Stimulated activated CD4-positive, alpha-beta T cell treated with anti-CD3 and anti-CD28 coated beads, TNF-alpha, amount 100 ng/mL, for 48 hours (primary cell): Measurements from ENCODE around the gene PNCK.

ENCODE experiments used
- DNase-seq, 3 donors: peaks; one replicate each; pipeline ENCODE4 v3.0.0-alpha.2; 2020; ENCODE audit warnings: low read depth in 3 of 3

The PNCK gene

GRCh38 chrX:153626863-153627674 lies 46.5 kb downstream of the PNCK start:
- DNase-seq = no peak

DNA sequence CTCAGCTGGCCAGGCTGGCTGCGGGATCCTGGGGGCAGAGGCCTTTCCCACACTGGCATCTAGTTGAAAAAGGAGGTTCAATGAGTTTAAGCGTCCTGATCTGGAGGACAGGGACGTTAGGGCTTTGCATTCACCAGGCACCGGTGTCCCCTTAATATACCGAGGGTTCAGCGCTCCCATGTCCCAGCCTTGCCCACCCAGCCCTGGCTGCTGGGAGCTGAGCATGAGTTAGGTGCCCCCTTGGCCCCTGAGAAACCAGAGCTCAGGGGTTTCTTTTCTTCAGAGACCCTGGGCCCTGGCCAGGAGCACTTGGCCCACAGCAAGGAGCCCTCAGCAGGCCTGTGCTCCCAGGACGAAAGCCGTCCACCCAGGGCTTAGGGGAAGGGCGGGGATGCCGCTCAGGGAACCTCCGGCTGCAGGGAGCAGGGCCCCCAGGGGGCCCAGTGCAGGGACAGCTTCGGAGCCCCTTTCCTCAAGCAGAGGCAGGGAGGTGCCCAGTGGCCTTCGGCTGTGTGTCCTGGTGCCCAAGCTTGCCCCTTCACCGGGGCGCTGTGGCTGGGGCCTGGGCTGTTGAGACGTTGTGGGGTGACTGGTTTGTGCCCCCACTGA lies 47.5 kb downstream of the PNCK start:
- no peak for DNase-seq

DNA sequence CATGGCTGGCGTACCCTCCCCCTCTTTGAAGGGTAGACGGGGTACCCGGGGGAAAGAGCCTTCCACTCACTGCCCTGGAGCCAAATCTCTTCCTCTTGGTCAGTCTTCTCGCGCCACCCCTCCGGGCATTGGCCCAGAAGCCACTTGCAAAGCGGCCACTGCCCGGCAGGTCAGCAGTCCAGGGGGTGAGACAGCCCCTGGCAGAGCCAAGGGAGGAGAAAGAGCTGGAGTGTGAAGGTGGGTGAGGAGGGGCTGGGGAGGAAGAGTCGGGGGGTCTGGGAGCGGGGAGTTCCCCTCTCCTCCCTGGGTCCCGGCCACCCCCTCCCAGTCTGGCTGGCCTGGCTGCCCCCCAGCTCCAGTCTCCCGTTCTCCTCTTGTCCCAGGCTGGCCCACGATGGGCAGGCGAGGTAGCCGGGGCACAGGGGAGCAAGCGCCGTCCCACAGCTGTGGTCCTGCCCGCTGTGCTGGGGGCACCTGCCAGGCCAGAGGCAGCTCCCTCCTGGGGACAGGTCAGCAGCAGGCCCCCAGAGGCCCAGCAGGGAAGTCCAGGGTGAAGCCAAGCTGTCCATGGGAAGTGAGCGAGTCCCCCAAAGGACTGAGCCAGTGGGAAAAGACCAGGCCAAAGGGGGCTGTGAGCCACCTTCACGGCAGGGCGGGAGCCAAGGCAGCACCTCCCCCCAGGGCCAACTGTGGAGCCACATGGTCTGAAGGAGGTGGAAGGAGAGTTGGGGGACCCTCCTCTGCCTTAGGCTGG lies 48.2 kb downstream of the PNCK start:
- no peak for DNase-seq

GRCh38 chrX:153624196-153625091 lies 49.2 kb downstream of the PNCK start:
- no peak for DNase-seq

GRCh38 chrX:153623310-153624029 lies 50.1 kb downstream of the PNCK start:
- no peak for DNase-seq

DNA sequence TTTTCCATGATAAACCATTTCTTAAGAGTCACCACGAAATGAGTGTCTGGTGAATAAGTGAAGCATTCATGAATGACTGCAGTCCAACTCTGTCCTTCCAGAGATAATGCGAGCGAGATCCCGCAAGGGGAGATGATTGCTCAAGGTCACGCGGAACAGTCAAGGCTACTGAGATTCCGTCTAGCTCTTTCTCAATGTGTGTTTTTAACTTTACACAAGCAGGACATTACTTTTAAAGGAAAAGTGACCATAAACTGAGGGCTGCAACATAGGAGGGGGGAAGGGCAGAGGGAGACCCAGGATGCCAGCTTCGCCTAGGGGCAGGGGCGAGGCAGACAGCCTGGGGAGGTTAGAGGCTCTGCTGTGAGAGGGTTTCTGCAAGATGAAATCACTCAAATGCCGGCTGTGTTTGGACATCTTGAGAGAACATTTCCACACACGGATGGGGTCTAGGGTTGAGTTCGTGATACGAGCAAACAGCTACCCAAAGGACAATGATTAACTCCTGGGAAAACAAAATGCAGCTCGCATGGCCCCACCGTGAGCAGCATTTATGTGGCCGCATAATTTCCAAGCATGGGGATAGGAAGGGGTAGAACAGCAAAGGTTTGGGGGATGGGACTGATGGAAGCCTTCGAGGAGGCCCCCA lies 50.8 kb downstream of the PNCK start:
- DNase-seq = no peak

DNA sequence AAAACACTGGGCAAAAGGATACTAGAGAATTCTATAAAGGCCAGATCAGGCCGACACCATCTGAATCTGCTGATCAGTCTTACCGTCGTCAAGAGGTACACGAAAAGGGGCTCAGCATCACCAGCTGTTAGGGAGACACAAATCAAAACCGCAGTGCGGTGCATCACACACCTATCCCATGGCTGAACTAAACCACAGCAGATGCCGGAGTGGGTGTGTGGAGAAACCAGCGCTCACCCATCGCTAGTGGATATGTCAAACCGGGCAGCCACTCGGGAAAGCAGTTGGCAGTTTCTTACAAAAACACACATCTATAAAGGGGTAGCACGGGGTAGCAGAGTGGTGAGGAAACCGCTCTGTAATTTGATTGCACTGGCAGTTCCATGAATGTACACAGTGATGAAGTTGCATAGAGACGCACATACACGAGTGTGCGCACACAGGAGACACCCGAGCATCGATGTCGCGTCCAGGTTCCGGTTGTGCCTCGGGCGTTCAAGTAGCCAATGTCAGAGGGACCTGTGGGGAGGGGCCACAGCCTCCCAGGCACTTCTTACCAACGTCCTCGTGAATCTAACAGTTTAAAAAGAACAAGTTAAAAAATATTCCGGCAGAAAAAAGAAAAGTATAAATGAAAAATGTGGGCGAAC lies 51.5 kb downstream of the PNCK start:
- no peak for DNase-seq

- no peak for DNase-seq
Measured at GRCh38 chrX:153620576-153620975, 53.0 kb downstream of the PNCK start.
